Osteocyte (in vitro differentiated cells): Measurements from ENCODE around the gene IFITM10. TPM values are rescaled to one million over a fixed set of nuclear protein-coding genes. Genes with fewer than 3 reads are reported as not detected.

ENCODE experiments used
- DNase-seq: peaks from one replicate; pipeline ENCODE4 v3.0.0; 2021; ENCODE audit warnings: mixed read lengths; ENCODE audit not compliant: unreplicated experiment; ENCODE audit errors: extremely low spot score
- H3K27ac Mint-ChIP-seq: one replicate; pipeline ENCODE4 v1.8.0; 2021; ENCODE audit warnings: mild to moderate bottlenecking, mixed read lengths; ENCODE audit not compliant: unreplicated experiment
- H3K27me3 Mint-ChIP-seq: one replicate; pipeline ENCODE4 v1.8.0; 2021; ENCODE audit warnings: mixed read lengths; ENCODE audit not compliant: unreplicated experiment
- H3K36me3 Mint-ChIP-seq: one replicate; pipeline ENCODE4 v1.8.0; 2021; ENCODE audit warnings: mixed read lengths; ENCODE audit not compliant: unreplicated experiment
- H3K4me1 Mint-ChIP-seq: one replicate; pipeline ENCODE4 v1.8.0; 2021; ENCODE audit warnings: mixed read lengths; ENCODE audit not compliant: unreplicated experiment
- H3K4me3 Mint-ChIP-seq: one replicate; pipeline ENCODE4 v1.8.0; 2021; ENCODE audit warnings: mild to moderate bottlenecking, moderate library complexity, mixed read lengths; ENCODE audit not compliant: unreplicated experiment
- H3K9me3 Mint-ChIP-seq: one replicate; pipeline ENCODE4 v1.8.0; 2021; ENCODE audit warnings: mixed read lengths; ENCODE audit not compliant: unreplicated experiment
- CTCF ChIP-seq: fragments of 200-600 bp; sonication (generic); IDR thresholded peaks from 2 replicates; pipeline ENCODE4 v1.5.0; 2021; ENCODE audit warnings: antibody characterized with exemption, mild to moderate bottlenecking, moderate library complexity
- total RNA-seq: library from RNA; stranded (reverse); gene quantifications from 2 replicates; pipeline ENCODE4 v1.2.1, GENCODE V29; 2021

The IFITM10 gene
- total RNA-seq, 1 donor from 2014 or later: 24.0 TPM

GRCh38 chr11:1791912-1792311 is 41.5 kb upstream of the IFITM10 start:
- Mint-ChIP-seq H3K27me3 (peaks cover 11% of the 10 kb centered on the region), H3K36me3 (peaks cover 6% of the 10 kb centered on the region), H3K4me3 (no peak overlapping the region), H3K27ac (peak overlapping the region; percentile 82), H3K9me3 (no peaks in the 10 kb centered on the region), H3K4me1 (peaks cover 49% of the 10 kb centered on the region)
- no peak for DNase-seq
- no peak for TF ChIP-seq CTCF

DNA sequence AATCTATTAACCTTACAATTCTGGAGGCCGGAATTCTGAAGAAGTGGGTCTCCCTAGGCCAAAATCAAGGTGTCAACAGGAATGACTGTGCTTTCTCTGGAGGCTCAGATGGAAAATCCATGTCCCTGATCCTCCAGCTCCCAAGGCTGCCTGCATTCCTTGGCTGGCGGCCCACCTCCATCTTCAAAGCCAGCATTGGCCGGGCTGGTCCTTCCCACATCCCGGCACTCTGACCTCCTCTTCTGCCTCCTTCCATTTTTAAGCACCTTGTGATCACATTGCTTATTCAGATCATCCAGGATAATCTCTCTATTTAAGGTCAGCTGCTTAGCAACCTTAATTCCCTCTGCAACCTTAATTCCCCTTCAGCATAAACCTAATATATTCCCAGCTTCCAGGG is 36.1 kb upstream of the IFITM10 start:
- Mint-ChIP-seq H3K36me3 (peaks cover 8% of the 10 kb centered on the region), H3K4me3 (no peak overlapping the region), H3K4me1 (peaks cover 51% of the 10 kb centered on the region), H3K9me3 (no peaks in the 10 kb centered on the region), H3K27ac (no peak overlapping the region), H3K27me3 (peaks cover 4% of the 10 kb centered on the region)
- no peak for DNase-seq
- TF ChIP-seq CTCF: no peak

GRCh38 chr11:1785749-1786413 is 35.5 kb upstream of the IFITM10 start:
- Mint-ChIP-seq H3K9me3 (no peaks in the 10 kb centered on the region), H3K27me3 (peaks cover 4% of the 10 kb centered on the region), H3K4me1 (peaks cover 55% of the 10 kb centered on the region), H3K36me3 (peaks cover 8% of the 10 kb centered on the region), H3K4me3 (no peak overlapping the region), H3K27ac (no peak overlapping the region)
- no peak for DNase-seq
- no peak for TF ChIP-seq CTCF

DNA sequence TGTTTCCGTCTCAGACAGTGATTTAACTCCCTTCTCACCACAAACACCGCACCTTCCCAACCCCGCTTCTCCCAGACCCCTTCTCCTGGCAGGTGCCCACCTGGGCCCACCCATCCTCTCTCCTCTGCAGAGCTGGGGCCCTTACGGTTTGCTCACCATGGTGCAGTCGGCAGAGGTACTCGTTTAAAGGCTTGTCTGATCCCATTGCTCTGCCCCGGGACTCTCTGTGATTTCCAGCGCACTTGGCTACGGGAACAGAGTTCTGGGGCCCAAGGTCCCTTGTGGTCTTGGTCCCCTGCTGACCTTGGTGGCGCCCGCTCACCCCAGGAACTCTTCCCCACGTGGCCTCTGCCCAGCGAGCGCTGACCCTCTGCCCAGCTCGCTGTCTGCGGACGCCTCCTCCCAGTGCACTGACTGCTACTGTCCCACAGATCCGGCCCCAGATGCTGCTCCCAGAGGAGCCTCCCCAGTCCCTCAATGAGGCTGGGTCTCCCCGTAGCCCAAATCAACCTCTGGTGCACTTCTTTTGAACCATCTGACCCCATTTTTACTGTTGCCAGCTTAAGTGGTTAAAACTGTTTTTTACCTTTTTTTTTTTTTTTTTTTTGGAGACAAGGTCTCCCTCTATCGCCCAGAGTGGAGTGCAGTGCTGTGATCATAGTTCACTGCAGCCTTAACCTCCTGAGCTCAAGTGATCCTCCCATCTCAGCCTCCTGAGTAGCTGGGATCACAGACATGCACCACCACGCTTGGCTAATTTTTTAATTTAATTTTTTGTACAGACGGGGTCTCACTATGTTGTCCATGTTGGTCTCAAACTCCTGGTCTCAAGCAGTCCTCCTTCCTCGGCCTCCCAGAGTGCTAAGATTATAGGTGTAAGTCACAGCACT is 34.6 kb upstream of the IFITM10 start:
- TF ChIP-seq CTCF: no peak
- Mint-ChIP-seq H3K36me3 (peaks cover 4% of the 10 kb centered on the region), H3K4me1 (peaks cover 55% of the 10 kb centered on the region), H3K4me3 (no peak overlapping the region), H3K27me3 (no peaks in the 10 kb centered on the region), H3K27ac (no peak overlapping the region), H3K9me3 (no peaks in the 10 kb centered on the region)
- DNase-seq: no peak
